ENCODE measurements around the gene SLC35F3.

SLC35F3 gene

DNA sequence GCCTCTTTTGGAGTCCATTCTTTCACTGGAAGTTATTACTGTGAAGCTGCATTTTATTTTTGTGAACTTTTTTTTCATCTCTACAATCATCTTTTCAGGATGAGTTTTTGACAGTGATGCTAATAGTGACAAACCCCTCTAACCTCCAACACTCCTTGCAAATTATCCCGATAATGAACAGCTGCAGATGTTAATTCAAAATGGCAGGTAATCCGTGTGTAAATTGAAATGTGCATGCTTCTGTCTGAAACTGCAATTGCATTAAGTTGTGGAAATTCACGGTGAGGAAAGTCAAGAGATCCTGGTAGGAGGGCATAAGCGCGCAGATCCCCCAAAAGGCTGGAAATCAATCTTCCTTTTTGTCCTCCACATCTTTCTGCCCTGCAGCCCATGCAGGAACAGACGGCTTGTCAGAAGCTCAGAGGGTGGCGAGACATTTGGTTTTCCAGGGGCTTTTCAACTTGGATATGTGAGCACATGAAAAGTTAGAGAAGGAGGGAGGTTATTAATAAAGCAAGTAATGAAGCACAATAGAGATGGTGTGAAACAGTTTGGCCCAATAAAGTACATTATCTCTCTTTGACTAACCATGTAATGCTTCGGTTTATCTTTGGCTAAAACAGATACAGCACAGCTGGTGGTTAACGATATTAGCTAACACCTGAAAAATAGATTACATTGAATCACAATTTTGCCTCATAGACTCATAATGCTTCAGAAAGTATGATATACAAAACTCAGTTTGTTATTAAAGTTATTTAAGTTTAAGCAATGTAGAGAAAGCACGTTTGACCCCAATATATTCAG, 325.3 kb downstream of the SLC35F3 start:
- H3K27me3 ChIP-seq (ENCODE audit: control insufficient read depth in 5 of 5, insufficient read depth in 4 of 5, low read length in 5 of 5): peaks cover 0 to 9% (median 4%) of the 10 kb centered on the region in 5 donors
- no peaks in the 10 kb centered on the region for H3K36me3 ChIP-seq (ENCODE audit: control insufficient read depth in 5 of 5, insufficient read depth in 5 of 5, low read length in 5 of 5)
- no peak overlapping the region for H3K27ac ChIP-seq (ENCODE audit: low read depth, low read length)
- H3K4me1 ChIP-seq (ENCODE audit: control insufficient read depth in 5 of 5, insufficient read depth in 5 of 5, low read length in 5 of 5): no peaks in the 10 kb centered on the region
- no peaks in the 10 kb centered on the region for H3K9me3 ChIP-seq (ENCODE audit: control insufficient read depth in 5 of 5, low read length in 5 of 5)
- H3K9ac ChIP-seq (ENCODE audit: low read length in 5 of 5): no peak overlapping the region
- no peak overlapping the region for H3K4me3 ChIP-seq (ENCODE audit: low read depth in 1 of 5, low read length in 5 of 5)

DNA sequence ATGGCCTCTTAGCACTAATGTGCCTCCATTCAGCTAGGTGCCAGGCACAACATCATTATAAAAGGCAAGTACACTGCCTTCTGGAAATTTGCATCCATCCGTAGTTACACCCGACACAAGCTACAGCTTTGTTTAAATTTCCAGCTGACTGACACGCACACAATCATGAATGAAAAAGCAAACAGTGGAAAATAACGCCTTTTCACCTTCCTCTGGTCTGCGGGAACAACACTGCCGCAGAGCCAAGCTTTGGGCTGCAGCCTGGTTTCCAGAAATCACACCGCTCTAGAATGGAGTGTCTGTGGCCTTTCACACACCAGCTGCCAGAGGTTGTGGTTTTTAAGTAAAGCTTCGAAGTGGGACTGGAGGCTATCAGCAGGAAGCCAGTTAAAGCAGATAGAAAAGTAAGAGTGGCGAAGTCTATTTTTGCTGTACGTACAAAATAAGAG, 326.0 kb downstream of the SLC35F3 start:
- no peaks in the 10 kb centered on the region for H3K4me1 ChIP-seq (ENCODE audit: control insufficient read depth in 5 of 5, insufficient read depth in 5 of 5, low read length in 5 of 5)
- no peaks in the 10 kb centered on the region for H3K9me3 ChIP-seq (ENCODE audit: control insufficient read depth in 5 of 5, low read length in 5 of 5)
- peaks cover 0 to 13% (median 4%) of the 10 kb centered on the region in 5 donors for H3K27me3 ChIP-seq (ENCODE audit: control insufficient read depth in 5 of 5, insufficient read depth in 4 of 5, low read length in 5 of 5)
- no peak overlapping the region for H3K9ac ChIP-seq (ENCODE audit: low read length in 5 of 5)
- H3K36me3 ChIP-seq (ENCODE audit: control insufficient read depth in 5 of 5, insufficient read depth in 5 of 5, low read length in 5 of 5): no peaks in the 10 kb centered on the region
- H3K4me3 ChIP-seq (ENCODE audit: low read depth in 1 of 5, low read length in 5 of 5): no peak overlapping the region
- no peak overlapping the region for H3K27ac ChIP-seq (ENCODE audit: low read depth, low read length)

DNA sequence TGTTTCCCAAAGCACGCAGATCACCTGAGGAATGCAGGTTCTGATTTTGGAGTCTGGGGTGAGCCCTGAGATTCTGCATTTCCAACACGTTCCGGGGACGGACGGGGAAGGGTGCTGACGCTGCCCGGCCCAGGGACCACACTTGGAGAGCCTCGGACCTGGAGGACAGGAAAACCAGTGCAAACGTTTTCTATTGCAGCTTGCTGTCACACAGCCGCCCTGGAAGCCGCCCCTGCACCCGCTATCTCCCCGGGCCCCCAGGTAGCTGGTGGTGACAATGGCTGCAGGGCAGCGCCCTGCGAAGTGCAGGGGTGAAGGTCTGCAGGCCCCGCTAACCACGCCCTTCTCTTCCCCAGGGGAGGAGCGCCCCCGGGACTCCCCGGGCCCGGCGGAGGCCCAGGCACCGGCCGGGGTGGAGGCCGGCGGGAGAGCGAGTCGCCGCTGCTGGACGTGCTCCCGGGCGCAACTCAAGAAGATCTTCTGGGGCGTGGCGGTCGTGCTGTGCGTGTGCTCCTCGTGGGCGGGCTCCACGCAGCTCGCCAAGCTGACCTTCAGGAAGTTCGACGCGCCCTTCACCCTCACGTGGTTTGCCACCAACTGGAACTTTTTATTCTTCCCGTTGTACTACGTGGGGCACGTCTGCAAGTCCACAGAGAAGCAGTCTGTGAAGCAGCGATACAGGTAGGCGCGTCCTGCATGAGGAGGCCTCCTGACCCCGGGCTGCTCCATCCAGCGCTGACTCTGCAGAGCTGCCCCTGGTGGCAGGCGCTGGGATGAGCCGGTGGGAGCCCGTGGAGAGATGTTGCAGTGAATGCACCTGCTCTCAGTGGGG, 326.8 kb downstream of the SLC35F3 start:
- Histone ChIP-seq H3K9ac (ENCODE audit: low read length in 5 of 5) (no peak overlapping the region), H3K36me3 (ENCODE audit: control insufficient read depth in 5 of 5, insufficient read depth in 5 of 5, low read length in 5 of 5) (no peaks in the 10 kb centered on the region), H3K4me1 (ENCODE audit: control insufficient read depth in 5 of 5, insufficient read depth in 5 of 5, low read length in 5 of 5) (no peaks in the 10 kb centered on the region), H3K4me3 (ENCODE audit: low read depth in 1 of 5, low read length in 5 of 5) (no peak overlapping the region), H3K9me3 (ENCODE audit: control insufficient read depth in 5 of 5, low read length in 5 of 5) (no peaks in the 10 kb centered on the region), H3K27ac (ENCODE audit: low read depth, low read length) (no peak overlapping the region), H3K27me3 (ENCODE audit: control insufficient read depth in 5 of 5, insufficient read depth in 4 of 5, low read length in 5 of 5) (peaks cover 0 to 15% (median 6%) of the 10 kb centered on the region in 5 donors)

DNA sequence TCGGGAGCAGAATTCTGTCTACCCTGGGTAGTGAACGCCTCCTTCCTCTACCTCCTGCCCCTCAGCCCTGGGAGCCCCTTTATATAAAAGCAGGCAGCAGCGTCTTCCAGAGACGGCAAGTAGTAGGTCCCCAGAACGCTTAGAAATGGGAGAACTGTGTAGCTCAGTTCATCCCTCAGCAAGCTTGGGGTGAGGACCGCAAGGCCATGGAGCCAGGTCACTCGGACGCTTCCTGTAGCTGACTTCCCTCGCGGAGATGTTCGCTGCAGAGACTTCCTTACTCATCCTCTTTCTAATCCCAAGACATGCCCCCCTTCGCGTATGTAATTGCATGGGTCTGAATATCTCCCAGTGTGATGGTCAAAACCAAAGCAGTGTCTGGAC, 327.4 kb downstream of the SLC35F3 start:
- H3K27me3 ChIP-seq (ENCODE audit: control insufficient read depth in 5 of 5, insufficient read depth in 4 of 5, low read length in 5 of 5): peaks cover 0 to 15% (median 6%) of the 10 kb centered on the region in 5 donors
- H3K27ac ChIP-seq (ENCODE audit: low read depth, low read length): no peak overlapping the region
- H3K36me3 ChIP-seq (ENCODE audit: control insufficient read depth in 5 of 5, insufficient read depth in 5 of 5, low read length in 5 of 5): no peaks in the 10 kb centered on the region
- no peaks in the 10 kb centered on the region for H3K4me1 ChIP-seq (ENCODE audit: control insufficient read depth in 5 of 5, insufficient read depth in 5 of 5, low read length in 5 of 5)
- no peak overlapping the region for H3K4me3 ChIP-seq (ENCODE audit: low read depth in 1 of 5, low read length in 5 of 5)
- H3K9ac ChIP-seq (ENCODE audit: low read length in 5 of 5): no peak overlapping the region
- H3K9me3 ChIP-seq (ENCODE audit: control insufficient read depth in 5 of 5, low read length in 5 of 5): no peaks in the 10 kb centered on the region

DNA sequence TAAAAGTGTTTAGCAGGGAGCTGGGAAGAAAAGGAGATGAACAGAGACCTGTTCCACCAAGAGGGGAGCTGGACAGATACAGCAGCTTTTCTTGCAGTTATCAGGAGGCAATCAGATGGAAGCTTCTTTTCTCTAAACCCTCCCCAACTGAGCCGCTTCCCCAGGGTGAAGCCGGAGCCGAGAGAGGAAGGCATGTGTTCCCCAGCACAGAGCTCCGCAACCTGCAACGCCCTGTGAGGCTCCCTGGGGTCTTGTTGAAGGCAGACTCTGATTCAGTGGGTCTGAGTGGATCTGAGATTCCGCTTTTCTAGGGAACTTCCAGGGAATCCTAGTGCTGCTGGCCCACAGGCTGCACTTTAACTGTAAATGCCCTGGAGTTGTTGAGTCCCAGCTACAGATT, 329.7 kb downstream of the SLC35F3 start:
- H3K27me3 ChIP-seq (ENCODE audit: control insufficient read depth in 5 of 5, insufficient read depth in 4 of 5, low read length in 5 of 5): peaks cover 0 to 12% (median 6%) of the 10 kb centered on the region in 5 donors
- H3K4me1 ChIP-seq (ENCODE audit: control insufficient read depth in 5 of 5, insufficient read depth in 5 of 5, low read length in 5 of 5): no peaks in the 10 kb centered on the region
- H3K9ac ChIP-seq (ENCODE audit: low read length in 5 of 5): no peak overlapping the region
- no peak overlapping the region for H3K4me3 ChIP-seq (ENCODE audit: low read depth in 1 of 5, low read length in 5 of 5)
- H3K27ac ChIP-seq (ENCODE audit: low read depth, low read length): no peak overlapping the region
- no peaks in the 10 kb centered on the region for H3K9me3 ChIP-seq (ENCODE audit: control insufficient read depth in 5 of 5, low read length in 5 of 5)
- H3K36me3 ChIP-seq (ENCODE audit: control insufficient read depth in 5 of 5, insufficient read depth in 5 of 5, low read length in 5 of 5): no peaks in the 10 kb centered on the region

DNA sequence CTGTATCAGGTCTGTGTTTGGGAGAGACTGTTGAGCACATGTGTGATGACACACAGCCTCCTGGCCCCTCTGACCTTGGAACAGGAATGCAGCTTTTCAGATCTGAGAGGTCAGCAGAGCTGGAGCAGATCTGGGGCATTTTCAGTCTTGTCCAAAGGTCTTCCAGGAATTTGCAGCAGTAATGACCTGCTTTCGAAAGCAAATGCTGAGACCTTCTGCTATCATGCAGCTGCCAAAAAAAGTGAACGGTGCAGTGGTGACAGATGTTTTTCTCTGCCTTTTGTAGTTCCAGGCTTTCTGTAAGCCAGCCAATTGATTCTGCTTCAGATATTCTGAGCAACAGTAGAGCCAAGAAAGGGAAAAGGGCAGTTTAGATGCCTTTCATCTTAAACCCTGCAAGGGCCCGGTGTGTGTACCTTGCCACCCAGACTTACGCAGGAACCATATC, 331.0 kb downstream of the SLC35F3 start:
- H3K9ac ChIP-seq (ENCODE audit: low read length in 5 of 5): no peak overlapping the region
- H3K4me3 ChIP-seq (ENCODE audit: low read depth in 1 of 5, low read length in 5 of 5): no peak overlapping the region
- H3K27ac ChIP-seq (ENCODE audit: low read depth, low read length): no peak overlapping the region
- H3K27me3 ChIP-seq (ENCODE audit: control insufficient read depth in 5 of 5, insufficient read depth in 4 of 5, low read length in 5 of 5): peaks cover 0 to 12% (median 4%) of the 10 kb centered on the region in 5 donors
- no peaks in the 10 kb centered on the region for H3K36me3 ChIP-seq (ENCODE audit: control insufficient read depth in 5 of 5, insufficient read depth in 5 of 5, low read length in 5 of 5)
- H3K9me3 ChIP-seq (ENCODE audit: control insufficient read depth in 5 of 5, low read length in 5 of 5): no peaks in the 10 kb centered on the region
- H3K4me1 ChIP-seq (ENCODE audit: control insufficient read depth in 5 of 5, insufficient read depth in 5 of 5, low read length in 5 of 5): no peaks in the 10 kb centered on the region

DNA sequence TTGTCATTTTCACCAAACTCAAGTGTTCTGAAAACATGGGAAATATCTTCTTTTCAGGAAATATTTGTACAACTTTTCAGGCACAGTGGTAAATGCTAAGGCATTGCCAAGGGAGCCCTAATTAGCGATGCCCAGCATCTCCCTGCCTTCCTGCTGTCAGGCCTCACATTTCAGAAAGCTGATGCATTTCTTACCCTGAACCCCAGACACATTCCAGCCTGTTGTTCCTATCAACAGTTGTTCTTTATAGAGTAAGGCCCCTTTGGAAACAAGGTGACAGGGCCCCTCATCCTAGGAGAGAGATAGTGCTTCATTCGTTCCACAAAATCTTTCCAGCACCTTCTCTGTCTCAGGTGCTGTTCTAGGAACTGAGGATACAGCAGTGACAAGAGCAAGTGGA, 332.9 kb downstream of the SLC35F3 start:
- Histone ChIP-seq H3K27me3 (ENCODE audit: control insufficient read depth in 5 of 5, insufficient read depth in 4 of 5, low read length in 5 of 5) (peaks cover 0 to 10% (median 3%) of the 10 kb centered on the region in 5 donors), H3K4me1 (ENCODE audit: control insufficient read depth in 5 of 5, insufficient read depth in 5 of 5, low read length in 5 of 5) (no peaks in the 10 kb centered on the region), H3K36me3 (ENCODE audit: control insufficient read depth in 5 of 5, insufficient read depth in 5 of 5, low read length in 5 of 5) (no peaks in the 10 kb centered on the region), H3K9me3 (ENCODE audit: control insufficient read depth in 5 of 5, low read length in 5 of 5) (peaks cover 0 to 8% (median 4%) of the 10 kb centered on the region in 5 donors), H3K4me3 (ENCODE audit: low read depth in 1 of 5, low read length in 5 of 5) (no peak overlapping the region), H3K27ac (ENCODE audit: low read depth, low read length) (no peak overlapping the region), H3K9ac (ENCODE audit: low read length in 5 of 5) (no peak overlapping the region)

DNA sequence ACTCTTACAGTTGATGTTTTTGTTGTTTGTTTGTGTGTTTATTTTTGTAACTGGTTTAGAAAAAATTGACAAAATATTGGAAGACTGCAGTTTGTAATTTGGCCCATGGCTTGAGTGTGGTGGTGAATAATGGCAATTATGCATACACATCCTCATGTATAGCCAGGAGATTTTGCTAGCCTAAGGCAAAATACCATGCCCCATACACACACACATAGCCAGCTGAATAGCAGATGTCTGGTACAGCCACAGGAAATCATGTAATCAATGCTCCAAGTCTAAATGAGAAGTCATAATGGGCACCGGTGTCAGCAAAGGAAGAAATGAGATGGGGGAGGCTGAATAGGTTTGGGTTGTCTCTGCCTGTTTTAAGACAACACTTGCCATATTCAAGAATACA, 333.6 kb downstream of the SLC35F3 start:
- no peaks in the 10 kb centered on the region for H3K36me3 ChIP-seq (ENCODE audit: control insufficient read depth in 5 of 5, insufficient read depth in 5 of 5, low read length in 5 of 5)
- H3K4me1 ChIP-seq (ENCODE audit: control insufficient read depth in 5 of 5, insufficient read depth in 5 of 5, low read length in 5 of 5): no peaks in the 10 kb centered on the region
- no peak overlapping the region for H3K4me3 ChIP-seq (ENCODE audit: low read depth in 1 of 5, low read length in 5 of 5)
- H3K9ac ChIP-seq (ENCODE audit: low read length in 5 of 5): no peak overlapping the region
- peaks cover 0 to 8% (median 4%) of the 10 kb centered on the region in 5 donors for H3K9me3 ChIP-seq (ENCODE audit: control insufficient read depth in 5 of 5, low read length in 5 of 5)
- no peak overlapping the region for H3K27ac ChIP-seq (ENCODE audit: low read depth, low read length)
- peaks cover 0 to 10% (median 3%) of the 10 kb centered on the region in 5 donors for H3K27me3 ChIP-seq (ENCODE audit: control insufficient read depth in 5 of 5, insufficient read depth in 4 of 5, low read length in 5 of 5)

DNA sequence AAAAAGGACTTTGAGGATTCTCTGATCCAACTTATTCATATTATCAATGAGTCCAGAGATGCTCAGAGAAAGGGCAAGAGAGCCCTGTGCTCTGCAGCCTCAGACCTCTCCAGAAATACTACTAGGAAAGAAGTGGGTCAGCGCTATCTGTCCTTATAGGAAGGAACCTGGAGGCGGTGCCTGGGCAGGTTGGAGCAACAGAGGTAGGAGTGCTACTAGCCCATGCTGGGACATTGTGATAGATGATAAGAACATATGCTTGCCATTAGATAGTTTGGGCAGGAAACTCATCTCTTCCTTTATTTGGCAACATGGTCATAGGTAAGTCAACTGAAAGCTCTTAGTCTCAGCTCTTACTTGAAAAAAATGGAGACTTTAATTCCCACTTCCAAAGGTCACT, 335.0 kb downstream of the SLC35F3 start:
- no peak overlapping the region for H3K4me3 ChIP-seq (ENCODE audit: low read depth in 1 of 5, low read length in 5 of 5)
- H3K27me3 ChIP-seq (ENCODE audit: control insufficient read depth in 5 of 5, insufficient read depth in 4 of 5, low read length in 5 of 5): peaks cover 0 to 10% (median 5%) of the 10 kb centered on the region in 5 donors
- peaks cover 0 to 6% (median 0%) of the 10 kb centered on the region in 5 donors for H3K4me1 ChIP-seq (ENCODE audit: control insufficient read depth in 5 of 5, insufficient read depth in 5 of 5, low read length in 5 of 5)
- H3K9me3 ChIP-seq (ENCODE audit: control insufficient read depth in 5 of 5, low read length in 5 of 5): peaks cover 0 to 8% (median 4%) of the 10 kb centered on the region in 5 donors
- H3K36me3 ChIP-seq (ENCODE audit: control insufficient read depth in 5 of 5, insufficient read depth in 5 of 5, low read length in 5 of 5): no peaks in the 10 kb centered on the region
- no peak overlapping the region for H3K9ac ChIP-seq (ENCODE audit: low read length in 5 of 5)
- no peak overlapping the region for H3K27ac ChIP-seq (ENCODE audit: low read depth, low read length)

DNA sequence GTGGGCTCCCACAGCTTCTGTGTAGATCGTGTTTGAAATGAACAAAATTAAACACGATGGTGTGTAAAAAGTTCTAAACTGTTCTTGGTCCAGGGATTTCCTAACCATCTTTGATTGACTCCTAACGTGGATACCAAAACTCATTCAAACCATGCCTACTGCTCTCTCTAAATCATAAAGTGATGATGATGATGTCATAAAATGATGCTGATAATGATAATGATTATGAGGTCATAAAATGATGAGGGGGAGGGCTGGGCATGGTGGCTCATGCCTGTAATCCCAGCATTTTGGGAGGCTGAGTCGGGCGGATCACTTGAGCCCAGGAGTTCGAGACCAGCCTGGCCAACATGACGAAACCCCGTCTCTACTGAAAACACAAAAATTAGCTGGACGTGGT, 335.5 kb downstream of the SLC35F3 start:
- no peak overlapping the region for H3K4me3 ChIP-seq (ENCODE audit: low read depth in 1 of 5, low read length in 5 of 5)
- H3K9ac ChIP-seq (ENCODE audit: low read length in 5 of 5): no peak overlapping the region
- peaks cover 0 to 7% (median 3%) of the 10 kb centered on the region in 5 donors for H3K27me3 ChIP-seq (ENCODE audit: control insufficient read depth in 5 of 5, insufficient read depth in 4 of 5, low read length in 5 of 5)
- no peak overlapping the region for H3K27ac ChIP-seq (ENCODE audit: low read depth, low read length)
- H3K4me1 ChIP-seq (ENCODE audit: control insufficient read depth in 5 of 5, insufficient read depth in 5 of 5, low read length in 5 of 5): peaks cover 0 to 8% (median 0%) of the 10 kb centered on the region in 5 donors
- no peaks in the 10 kb centered on the region for H3K36me3 ChIP-seq (ENCODE audit: control insufficient read depth in 5 of 5, insufficient read depth in 5 of 5, low read length in 5 of 5)
- H3K9me3 ChIP-seq (ENCODE audit: control insufficient read depth in 5 of 5, low read length in 5 of 5): peaks cover 0 to 8% (median 4%) of the 10 kb centered on the region in 5 donors

Data from subcutaneous abdominal adipose tissue (tissue), 5 donors.